H1 (cell line): ENCODE measurements around the gene PTBP3. TPM values are rescaled to one million over a fixed set of nuclear protein-coding genes. Genes with fewer than 3 reads are reported as not detected.

Experiments
- CTCF ChIA-PET: fragments of 300-600 bp; sonication (Branson Sonifier 250); formaldehyde crosslinking; loops from one replicate; lab custom pipeline; 2021; ENCODE audit not compliant: partially characterized antibody; lab: Charles Lee
- POLR2A ChIA-PET: fragments of 300-600 bp; sonication (Branson Sonifier 250); formaldehyde crosslinking; loops from one replicate; lab custom pipeline; 2021; ENCODE audit warnings: inconsistent platforms; ENCODE audit not compliant: partially characterized antibody; lab: Charles Lee
- DNase-seq, 2 experiments: peaks; one replicate each; pipeline versions ENCODE4 v3.0.0 to v3.0.0-alpha.2; 2010 to 2022; ENCODE audit warnings: low spot score in 2 of 2, low read depth in 1 of 2, mixed read lengths in 1 of 2
- FAIRE-seq: peaks from 2 replicates; lab custom pipeline; 2011; peaks lifted over from hg19 to GRCh38; lab: Jason Lieb, UNC
- H2AFZ ChIP-seq: 2 replicates; pipeline ENCODE4 v1.8.1; 2012; ENCODE audit warnings: low read length, inconsistent platforms
- H2AK5ac ChIP-seq: 2 replicates; pipeline ENCODE4 v1.6.1; 2013; ENCODE audit warnings: low read depth, low read length
- H2BK120ac ChIP-seq: replicated peaks from 2 replicates; pipeline ENCODE3; 2013; ENCODE audit warnings: low read depth, low read length, inconsistent platforms
- H2BK12ac ChIP-seq: 2 replicates; pipeline ENCODE4 v1.6.1; 2013; ENCODE audit warnings: low read depth, low read length
- H2BK15ac ChIP-seq: 2 replicates; pipeline ENCODE4 v1.6.1; 2013; ENCODE audit warnings: low read length
- H2BK20ac ChIP-seq: 2 replicates; pipeline ENCODE4 v1.6.1; 2013; ENCODE audit warnings: low read length
- H2BK5ac ChIP-seq: 2 replicates; pipeline ENCODE4 v1.6.1; 2013; ENCODE audit warnings: low read depth, low read length
- H3K14ac ChIP-seq: 2 replicates; pipeline ENCODE4 v1.6.1; 2013; ENCODE audit warnings: inconsistent platforms; ENCODE audit not compliant: insufficient read length
- H3K18ac ChIP-seq: 2 replicates; pipeline ENCODE4 v1.6.1; 2013; ENCODE audit warnings: low read length; ENCODE audit errors: extremely low read depth
- H3K23ac ChIP-seq: 2 replicates; pipeline ENCODE4 v1.6.1; 2013; ENCODE audit warnings: inconsistent platforms; ENCODE audit not compliant: insufficient read length
- H3K23me2 ChIP-seq: 2 replicates; pipeline ENCODE4 v1.6.1; 2013; ENCODE audit warnings: low read depth, low read length
- H3K27ac ChIP-seq: 2 replicates; pipeline ENCODE4 v1.6.1; 2011; ENCODE audit warnings: low read depth, low read length, inconsistent platforms
- H3K27me3 ChIP-seq, 4 experiments: replicated peaks in 1 of 4; 1 replicate in 1 of 4; 2 replicates in 3 of 4; pipeline versions ENCODE4 v1.6.1 to v1.8.1; 2011 to 2013; ENCODE audit warnings: low read length in 3 of 4, mild to moderate bottlenecking in 3 of 4, inconsistent platforms in 2 of 4, mixed read lengths in 2 of 4, moderate library complexity in 1 of 4; ENCODE audit not compliant: control insufficient read depth in 3 of 4, insufficient read depth in 3 of 4; ENCODE audit errors: extremely low read depth in 1 of 4
- H3K36me3 ChIP-seq, 4 experiments: 2 replicates each; pipeline versions ENCODE4 v1.6.1 to v1.8.1; 2011 to 2013; ENCODE audit warnings: mild to moderate bottlenecking in 4 of 4, low read length in 3 of 4, moderate library complexity in 2 of 4, control low read depth in 1 of 4, inconsistent platforms in 1 of 4; ENCODE audit not compliant: insufficient read depth in 4 of 4, control insufficient read depth in 2 of 4
- H3K4ac ChIP-seq: replicated peaks from 2 replicates; pipeline ENCODE3; 2013; ENCODE audit warnings: low read length, low read depth, mixed read lengths, inconsistent platforms; ENCODE audit not compliant: insufficient read length
- H3K4me1 ChIP-seq, 4 experiments: replicated peaks in 1 of 4; 1 replicate in 1 of 4; 2 replicates in 3 of 4; pipeline versions ENCODE4 v1.6.1 to v1.8.1; 2011 to 2013; ENCODE audit warnings: low read length in 3 of 4, inconsistent platforms in 2 of 4, mixed read lengths in 1 of 4; ENCODE audit not compliant: insufficient read depth in 4 of 4, control insufficient read depth in 3 of 4
- H3K4me2 ChIP-seq, 2 experiments: 2 replicates each; pipeline versions ENCODE4 v1.6.1 to v1.8.1; 2011 to 2013; ENCODE audit warnings: low read depth in 2 of 2, low read length in 2 of 2, control low read depth in 1 of 2, inconsistent platforms in 1 of 2, mild to moderate bottlenecking in 1 of 2; ENCODE audit not compliant: insufficient read depth in 1 of 2
- H3K4me3 ChIP-seq, 4 experiments: fragments of 200-600, 300-600 bp in 1 of 4; sonication (generic), shearing (Covaris generic), sonication (Bioruptor Twin) in 1 of 4; 2 replicates each; pipeline versions ENCODE4 v1.5.1 to v1.8.1; 2011 to 2016; ENCODE audit warnings: low read length in 4 of 4, low read depth in 3 of 4, control low read depth in 2 of 4, inconsistent platforms in 2 of 4, mild to moderate bottlenecking in 2 of 4, mixed read lengths in 1 of 4, moderate library complexity in 1 of 4; ENCODE audit not compliant: insufficient read depth in 2 of 4; ENCODE audit errors: extremely low read depth in 1 of 4
- H3K56ac ChIP-seq: replicated peaks from 2 replicates; pipeline ENCODE3; 2013; ENCODE audit warnings: low read depth, mild to moderate bottlenecking, mixed read lengths, low read length, inconsistent platforms; ENCODE audit not compliant: insufficient read length
- H3K79me1 ChIP-seq: 2 replicates; pipeline ENCODE4 v1.6.1; 2013; ENCODE audit warnings: low read depth, low read length, control low read depth
- H3K79me2 ChIP-seq, 2 experiments: 2 replicates each; pipeline versions ENCODE4 v1.6.1 to v1.8.1; 2012 to 2013; ENCODE audit warnings: low read length in 2 of 2, mild to moderate bottlenecking in 2 of 2, inconsistent platforms in 1 of 2; ENCODE audit not compliant: insufficient read depth in 2 of 2, control insufficient read depth in 1 of 2
- H3K9ac ChIP-seq, 4 experiments: replicated peaks in 1 of 4; 1 replicate in 1 of 4; 2 replicates in 3 of 4; pipeline versions ENCODE4 v1.6.1 to v1.8.1; 2011 to 2013; ENCODE audit warnings: low read depth in 3 of 4, low read length in 3 of 4, control low read depth in 2 of 4, mild to moderate bottlenecking in 2 of 4, moderate library complexity in 2 of 4, inconsistent platforms in 1 of 4; ENCODE audit errors: extremely low read depth in 1 of 4
- H3K9me3 ChIP-seq, 2 experiments: 2 replicates each; pipeline versions ENCODE4 v1.6.1 to v1.8.1; 2012 to 2013; ENCODE audit warnings: mild to moderate bottlenecking in 2 of 2, moderate library complexity in 2 of 2, control low read depth in 1 of 2, inconsistent platforms in 1 of 2, low read depth in 1 of 2, low read length in 1 of 2, mixed read lengths in 1 of 2; ENCODE audit not compliant: insufficient read depth in 2 of 2
- H4K20me1 ChIP-seq, 2 experiments: replicated peaks in 1 of 2; 2 replicates each; pipeline versions ENCODE3 to v1.8.1; 2011 to 2013; ENCODE audit warnings: inconsistent platforms in 2 of 2, low read length in 2 of 2, mild to moderate bottlenecking in 1 of 2; ENCODE audit not compliant: insufficient read depth in 2 of 2, control insufficient read depth in 1 of 2
- H4K5ac ChIP-seq: 2 replicates; pipeline ENCODE4 v1.6.1; 2013; ENCODE audit warnings: low read length, low read depth, mixed read lengths, inconsistent platforms; ENCODE audit not compliant: insufficient read length
- H4K8ac ChIP-seq: 2 replicates; pipeline ENCODE4 v1.8.0; 2013; ENCODE audit warnings: mild to moderate bottlenecking, moderate library complexity, low read length, inconsistent platforms; ENCODE audit not compliant: insufficient read depth; ENCODE audit errors: extremely low read depth
- H4K91ac ChIP-seq: replicated peaks from 2 replicates; pipeline ENCODE3; 2013; ENCODE audit warnings: low read length, mixed read lengths, inconsistent platforms; ENCODE audit not compliant: insufficient read length
- BRCA1 ChIP-seq: IDR thresholded peaks from 2 replicates; pipeline ENCODE4 v1.6.1; 2012; ENCODE audit warnings: low read depth, low read length, improper control_type of control experiment
- EZH2 ChIP-seq: fragments of 200-600 bp; sonication (generic); IDR thresholded peaks from 2 replicates; pipeline ENCODE4 v1.7.1; 2012; ENCODE audit warnings: low read depth, mild to moderate bottlenecking, moderate library complexity, low read length, inconsistent platforms; ENCODE audit not compliant: severe bottlenecking
- MAFK ChIP-seq: IDR thresholded peaks from 2 replicates; pipeline ENCODE4 v1.6.1; 2012; ENCODE audit warnings: low read depth, mild to moderate bottlenecking, improper control_type of control experiment, low read length
- NANOG ChIP-seq: IDR thresholded peaks from 2 replicates; pipeline ENCODE4 v1.6.1; 2011; ENCODE audit warnings: low read length, low read depth, mild to moderate bottlenecking, inconsistent platforms; ENCODE audit not compliant: insufficient read depth, poor library complexity, severe bottlenecking
- PHF8 ChIP-seq: fragments of 200-600 bp; sonication (generic); conservative IDR thresholded peaks from 2 replicates; pipeline ENCODE4 v1.7.1; 2012; ENCODE audit warnings: low read depth, mild to moderate bottlenecking, inconsistent platforms, low read length, moderate library complexity
- POLR2A ChIP-seq, 2 experiments: IDR thresholded peaks; 1 replicate in 1 of 2; 2 replicates in 1 of 2; pipeline ENCODE4 v1.6.1; 2011; ENCODE audit warnings: low read depth in 2 of 2, low read length in 2 of 2, mild to moderate bottlenecking in 2 of 2; ENCODE audit errors: control extremely low read depth in 1 of 2
- POU5F1 ChIP-seq: IDR thresholded peaks from 2 replicates; pipeline ENCODE4 v1.6.1; 2011; ENCODE audit warnings: low read depth, mild to moderate bottlenecking, low read length, moderate library complexity
- SAP30 ChIP-seq: fragments of 300-600 bp; sonication (generic); IDR thresholded peaks from 2 replicates; pipeline ENCODE4 v1.7.1; 2012; ENCODE audit warnings: low read length, moderate library complexity, mild to moderate bottlenecking, inconsistent platforms; ENCODE audit not compliant: insufficient read depth, insufficient replicate concordance
- SIX5 ChIP-seq: IDR thresholded peaks from 2 replicates; pipeline ENCODE4 v1.6.1; 2011; ENCODE audit warnings: mild to moderate bottlenecking, low read depth, low read length
- SRF ChIP-seq: IDR thresholded peaks from 2 replicates; pipeline ENCODE4 v1.6.1; 2011; ENCODE audit warnings: mild to moderate bottlenecking, low read depth, low read length, moderate library complexity
- TBP ChIP-seq: IDR thresholded peaks from 2 replicates; pipeline ENCODE4 v1.6.1; 2011; ENCODE audit warnings: low read depth, low read length, improper control_type of control experiment
- WGBS, 2 experiments: shearing (Covaris generic) in 1 of 2; methylation state at CpG; one replicate each; pipeline versions ENCODE4 v1.1.6 to v1.1.7; 2013 to 2015; ENCODE audit warnings: low lambda C conversion rate in 2 of 2, mixed read lengths in 2 of 2, inconsistent platforms in 1 of 2, low coverage in 1 of 2, missing lambda C conversion rate in 1 of 2; ENCODE audit not compliant: insufficient replicate concordance in 2 of 2, insufficient coverage in 1 of 2, insufficient read length in 1 of 2; ENCODE audit errors: extremely low coverage in 1 of 2, missing lambda C conversion rate in 1 of 2; 5-methylcytosine and 5-hydroxymethylcytosine counted together
- polyA plus RNA-seq, 7 experiments: library from polyadenylated mRNA; depleted of rRNA in 3 of 7; stranded (reverse) in 5 of 7; unstranded in 2 of 7; fragments of >200 nt in 5 of 7; fragments of 200-250 nt in 2 of 7; gene quantifications; 1 replicate in 5 of 7; 2 replicates in 1 of 7; 4 replicates in 1 of 7; pipeline versions ENCODE4 v1.2.1 to v1.2.3, GENCODE V29; 2011 to 2013; ENCODE audit warnings: missing spikeins in 2 of 7, mixed read lengths in 2 of 7
- total RNA-seq: library from RNA; stranded (reverse); fragmentation: NEBNext Ultra II Directional; extraction: Animal tissue kit (Norgen Biotek cat#: 25700); gene quantifications from 2 replicates; pipeline ENCODE4 v1.2.1, GENCODE V29; 2021

The PTBP3 gene
- total and polyA plus RNA-seq, 2 of the 8 experiments (the other 6 are each of a cell fraction or from before 2014, with no cell fraction given): 51.0 to 124 TPM

GRCh38 chr9:112377684-112378327 is 44.4 kb upstream of the PTBP3 start:
- Histone ChIP-seq H3K4ac (no peak overlapping the region), H3K23me2 (peaks cover 5% of the 10 kb centered on the region), H4K20me1 (no peaks in the 10 kb centered on the region), H3K27me3 (no peaks in the 10 kb centered on the region), H4K91ac (no peak overlapping the region), H3K9me3 (no peaks in the 10 kb centered on the region), H4K8ac (no peak overlapping the region), H3K4me1 (no peaks in the 10 kb centered on the region; a peak in 3 of 7 replicates), H3K79me1 (no peaks in the 10 kb centered on the region; the same call in 1 of the 2 replicates), H2BK5ac (no peak overlapping the region), H2AK5ac (no peak overlapping the region), H3K18ac (no peak overlapping the region), H3K4me3 (peak overlapping the region in 3 of 4 experiments; percentile 14 to 93 (median 89); a peak in 4 of 8 replicates), H3K14ac (no peak overlapping the region), H2BK120ac (no peak overlapping the region), H2BK12ac (no peak overlapping the region), H3K56ac (no peak overlapping the region), H2BK15ac (no peak overlapping the region), H3K36me3 (no peaks in the 10 kb centered on the region), H4K5ac (no peak overlapping the region), H3K4me2 (peak overlapping the region; percentile 81), H3K23ac (no peak overlapping the region), H3K79me2 (peaks cover 0 to 9% of the 10 kb centered on the region in 2 experiments; a peak in 2 of 4 replicates), H3K9ac (peak overlapping the region in 1 of 4 experiments; percentile 9; a peak in 1 of 7 replicates), H2BK20ac (no peak overlapping the region), H2AFZ (no peak overlapping the region), H3K27ac (no peak overlapping the region)
- DNase-seq: no peak
- ChIA-PET CTCF (interaction anchor here (1.3 to 3.0 kb wide), 5 partner anchors 10 to 336 kb away, joined by 4 to 22 read pairs (median 5); no protein-coding TSS in a partner anchor), POLR2A (interaction anchor here (0.6 to 2.6 kb wide), 4 partner anchors 11 to 340 kb away, joined by 3 to 15 read pairs (median 4); partner anchors contain the start of gene INIP)
- no peak for FAIRE-seq
- WGBS, 2 experiments: 88% methylated on average over 1 of the region's 1 CpG; no CpG with 5 or more reads in 1 of the 2 experiments
- no peak for TF ChIP-seq POLR2A (IDR thresholded peaks at IDR 0.05; ENCODE audit: control extremely low read depth in 1 of 2, low read depth in 2 of 2, low read length in 2 of 2)
- no peak for TF ChIP-seq TBP
- no peak for TF ChIP-seq BRCA1
- TF ChIP-seq POU5F1: no peak
- TF ChIP-seq SRF: no peak
- TF ChIP-seq SAP30: no peak
- TF ChIP-seq NANOG: no peak
- TF ChIP-seq MAFK: no peak
- no peak for TF ChIP-seq PHF8
- no peak for TF ChIP-seq EZH2
- TF ChIP-seq SIX5: no peak
